Measurements from ENCODE around the gene IFITM1.
"Not testable (repeated sequence)": the region's sequence is repeated elsewhere in the genome, so short reads cannot be mapped to it uniquely, and the experiment has no call there.

Gene IFITM1

GRCh38 chr11:350723-351255 lies 36.9 kb downstream of the IFITM1 start:
- DNase-seq: no peak

- DNase-seq: no peak
Measured at GRCh38 chr11:351411-351810, 37.6 kb downstream of the IFITM1 start.

GRCh38 chr11:352456-353031 lies 38.7 kb downstream of the IFITM1 start:
- no peak for DNase-seq

GRCh38 chr11:353179-353873 lies 39.5 kb downstream of the IFITM1 start:
- no peak for DNase-seq

GRCh38 chr11:355581-356458 lies 42.0 kb downstream of the IFITM1 start:
- peak; percentile 29 to 52 for DNase-seq

GRCh38 chr11:356610-357009 lies 42.8 kb downstream of the IFITM1 start:
- no peak for DNase-seq

- no peak for DNase-seq
Measured at GRCh38 chr11:357582-357981, 43.7 kb downstream of the IFITM1 start.

- DNase-seq: no peak
Measured at GRCh38 chr11:358129-358800, 44.4 kb downstream of the IFITM1 start.

GRCh38 chr11:359181-359714 lies 45.4 kb downstream of the IFITM1 start:
- no peak for DNase-seq

- DNase-seq: no peak
Measured at GRCh38 chr11:360326-361280, 46.8 kb downstream of the IFITM1 start.

- DNase-seq: peak in 1 of 2 experiments; percentile 29
Measured at GRCh38 chr11:362642-363442, 49.0 kb downstream of the IFITM1 start.

- not testable (repeated sequence) for DNase-seq
Measured at GRCh38 chr11:363443-363805, 49.6 kb downstream of the IFITM1 start.

GRCh38 chr11:363948-364761 lies 50.3 kb downstream of the IFITM1 start:
- DNase-seq: peak; percentile 44 to 76
